NCI-H526 (cell line): ENCODE measurements around the gene ETV7.
"Not testable (repeated sequence)": the region's sequence is repeated elsewhere in the genome, so short reads cannot be mapped to it uniquely, and the experiment has no call there.

Source experiments
- DNase-seq, 2 experiments: peaks; one replicate each; lab custom pipeline; 2025; lab: John Stamatoyannopoulos, UW

ETV7 gene

DNA sequence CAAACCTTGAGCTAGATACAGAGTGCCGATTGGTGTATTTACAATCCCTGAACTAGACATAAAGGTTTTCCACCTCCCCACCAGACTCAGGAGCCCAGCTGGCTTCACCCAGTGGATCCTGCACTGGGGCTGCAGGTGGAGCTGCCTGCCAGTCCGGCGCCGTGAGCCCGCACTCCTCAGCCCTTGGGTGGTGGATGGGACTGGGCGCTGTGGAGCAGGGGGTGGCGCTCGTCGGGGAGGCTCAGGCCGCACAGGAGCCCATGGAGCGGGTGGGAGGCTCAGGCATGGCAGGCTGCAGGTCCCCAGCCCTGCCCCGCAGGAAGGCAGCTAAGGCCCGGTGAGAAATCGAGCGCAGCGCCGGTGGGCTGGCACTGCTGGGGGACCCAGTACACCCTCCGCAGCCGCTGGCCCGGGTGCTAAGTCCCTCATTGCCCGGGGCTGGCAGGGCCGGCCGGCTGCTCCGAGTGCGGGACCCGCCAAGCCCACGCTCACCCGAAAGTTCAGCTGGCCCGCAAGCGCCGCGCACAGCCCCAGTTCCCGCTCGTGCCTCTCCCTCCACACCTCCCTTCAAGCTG, 23.3 kb downstream of the ETV7 start:
- not testable (repeated sequence) for DNase-seq

DNA sequence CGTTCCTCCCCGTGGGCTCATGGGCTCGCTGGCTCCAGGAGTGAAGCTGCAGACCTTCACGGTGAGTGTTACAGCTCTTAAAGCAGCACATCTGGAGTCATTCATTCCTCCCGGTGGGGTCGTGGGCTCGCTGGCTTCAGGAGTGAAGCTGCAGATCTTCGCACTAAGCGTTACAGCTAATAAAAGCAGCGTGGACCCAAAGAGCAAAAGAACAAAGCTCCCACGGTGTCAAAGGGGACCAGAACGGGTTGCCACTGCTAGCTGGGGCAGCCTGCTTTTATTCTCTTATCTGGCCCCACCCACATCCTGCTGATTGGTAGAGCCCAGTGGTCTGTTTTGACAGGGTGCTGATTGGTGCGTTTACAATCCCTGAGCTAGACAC, 24.1 kb downstream of the ETV7 start:
- not testable (repeated sequence) for DNase-seq

DNA sequence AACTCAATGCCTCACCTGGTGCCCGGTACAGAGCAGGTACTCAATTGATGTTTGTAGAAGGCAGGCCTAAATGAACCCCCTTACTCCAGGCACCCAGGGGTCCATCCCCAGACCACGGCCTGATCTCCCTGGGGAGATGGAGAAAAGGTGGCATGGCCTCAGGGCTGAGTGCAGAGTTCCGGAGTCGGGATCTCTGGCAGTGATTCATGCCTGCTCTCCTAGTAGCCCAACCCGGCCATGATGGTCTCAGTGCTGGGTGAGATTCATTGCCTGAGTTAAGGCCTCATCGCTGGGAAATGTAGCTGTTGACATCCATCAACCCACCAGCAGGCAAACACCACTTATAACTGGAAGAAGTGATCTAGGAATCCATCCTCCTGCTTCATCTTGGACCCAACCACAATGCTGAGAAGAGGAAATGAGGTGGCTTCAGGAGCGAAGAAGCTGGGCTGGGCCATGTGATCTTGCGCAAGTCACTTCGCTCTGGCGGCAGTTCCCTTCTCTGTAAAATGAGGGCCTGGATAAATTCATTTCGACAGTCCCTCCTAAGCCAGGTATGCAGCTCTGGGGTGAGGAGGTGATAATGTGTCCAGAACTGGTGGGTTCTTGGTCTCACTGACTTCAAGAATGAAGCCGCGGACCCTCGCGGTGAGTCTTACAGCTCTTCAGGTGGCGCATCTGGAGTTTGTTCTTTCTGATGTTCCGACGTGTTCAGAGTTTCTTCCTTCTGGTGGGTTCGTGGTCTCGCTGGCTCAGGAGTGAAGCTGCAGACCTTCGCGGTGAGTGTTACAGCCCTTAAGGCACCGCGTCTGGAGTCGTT, 24.7 kb downstream of the ETV7 start:
- DNase-seq, result no peak

DNA sequence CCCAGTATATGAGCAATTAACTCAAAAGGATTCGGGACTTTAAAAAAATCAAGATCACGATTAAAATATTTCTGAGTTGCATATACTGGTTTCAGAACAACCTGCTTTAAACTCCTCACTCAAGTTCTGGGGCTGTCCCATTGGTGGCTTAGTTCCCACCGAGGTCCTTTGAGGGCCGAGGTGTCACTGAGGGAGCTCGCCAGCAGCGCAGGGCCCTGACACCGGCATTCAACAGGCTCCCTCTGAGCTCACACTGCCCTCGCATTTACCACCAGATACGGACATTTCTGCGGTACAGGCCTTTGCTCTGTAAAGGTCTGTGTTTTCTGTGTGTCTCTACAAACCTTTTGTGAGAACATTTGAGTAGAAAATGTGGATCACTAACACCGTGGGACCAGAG, 26.4 kb downstream of the ETV7 start:
- no peak for DNase-seq

DNA sequence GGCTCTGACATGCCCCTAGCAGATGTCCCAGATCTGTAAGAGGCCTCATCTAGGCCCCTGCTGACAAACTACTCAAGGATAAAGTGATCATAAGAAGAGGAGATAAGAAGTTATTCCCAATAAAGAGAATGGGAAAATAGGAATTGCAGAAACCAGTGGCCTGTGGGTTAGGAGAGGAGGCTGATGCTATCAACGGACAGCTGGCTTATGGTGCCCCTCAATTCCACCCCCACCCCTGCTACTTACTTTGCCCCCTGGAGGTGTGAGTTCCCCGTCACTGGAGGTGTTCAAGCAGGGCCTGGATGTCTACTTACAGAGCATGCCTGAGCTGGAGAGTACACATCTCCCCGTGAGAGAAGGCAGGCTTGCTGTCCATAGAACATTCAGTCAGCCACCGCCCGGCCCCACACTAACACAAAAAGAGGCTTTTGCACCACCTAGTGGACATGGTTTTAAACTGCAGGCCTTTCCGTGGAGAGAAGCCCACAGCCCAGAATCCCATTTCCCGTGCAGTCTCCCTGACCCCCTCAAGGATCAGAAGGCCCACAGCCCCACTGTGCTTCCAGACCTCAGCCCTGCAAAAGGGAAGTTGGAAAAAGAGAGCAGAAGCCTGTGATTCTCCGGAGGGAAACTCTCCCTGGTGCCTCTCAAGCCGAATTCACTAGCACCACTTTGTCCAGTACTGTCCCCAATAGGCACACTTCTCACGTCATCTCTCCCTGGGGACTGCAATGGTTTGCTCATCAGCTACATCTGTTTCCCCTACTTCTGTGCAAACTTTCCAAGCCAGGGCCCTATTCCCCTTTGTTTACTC, 27.0 kb downstream of the ETV7 start:
- DNase-seq, result peak; percentile 78 to 95

DNA sequence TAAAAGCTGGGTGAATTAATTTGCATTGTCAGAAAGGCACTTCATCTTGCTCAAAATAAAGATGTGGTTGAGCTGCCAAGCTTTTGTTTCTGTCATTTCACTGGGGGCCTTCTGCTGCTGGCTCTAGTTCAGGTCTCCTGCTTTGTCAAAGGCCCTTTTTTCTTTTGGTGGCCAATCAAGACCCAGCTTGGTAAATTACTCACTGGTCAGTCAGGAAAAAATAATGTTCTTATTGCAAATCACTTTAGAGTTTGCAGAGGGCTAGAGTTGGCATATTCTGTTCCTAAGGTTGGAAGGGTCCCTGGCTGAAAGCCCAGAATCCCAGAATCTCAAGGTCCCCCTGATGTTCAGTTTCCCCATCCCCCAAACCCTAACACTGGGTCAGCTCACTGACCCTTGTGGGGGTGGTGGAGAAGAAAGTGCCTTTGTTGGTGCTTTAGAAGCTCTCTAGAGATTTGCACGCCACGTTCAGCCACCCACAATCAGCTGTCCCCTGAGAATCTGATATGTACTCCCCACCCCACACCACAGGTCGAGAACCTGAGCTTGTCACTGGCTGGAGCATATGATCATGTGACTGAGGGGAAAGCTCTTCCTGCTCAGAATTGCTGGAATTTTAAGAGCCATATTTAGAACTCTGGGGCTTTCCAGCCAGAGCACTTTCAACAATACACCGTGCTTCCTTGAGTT, 29.1 kb downstream of the ETV7 start:
- peak in 1 of 2 experiments; percentile 47 for DNase-seq

DNA sequence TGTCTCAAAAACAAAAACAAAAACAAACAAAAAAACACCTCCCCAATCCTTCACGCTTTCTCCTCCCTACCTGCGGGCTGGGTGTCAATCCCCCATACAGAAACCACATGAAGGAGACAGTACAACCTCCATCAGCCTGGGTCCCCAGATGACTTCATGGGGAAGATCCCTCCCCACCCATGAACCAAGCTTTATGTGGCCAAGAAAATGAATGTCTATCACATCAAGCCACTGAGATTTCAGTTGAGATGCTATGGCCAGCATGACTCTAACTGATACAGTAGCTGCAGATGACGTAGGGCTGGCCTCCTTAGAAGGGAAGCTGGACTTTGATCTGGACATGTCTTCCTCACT, 29.6 kb downstream of the ETV7 start:
- DNase-seq, result peak in 1 of 2 experiments; percentile 40

DNA sequence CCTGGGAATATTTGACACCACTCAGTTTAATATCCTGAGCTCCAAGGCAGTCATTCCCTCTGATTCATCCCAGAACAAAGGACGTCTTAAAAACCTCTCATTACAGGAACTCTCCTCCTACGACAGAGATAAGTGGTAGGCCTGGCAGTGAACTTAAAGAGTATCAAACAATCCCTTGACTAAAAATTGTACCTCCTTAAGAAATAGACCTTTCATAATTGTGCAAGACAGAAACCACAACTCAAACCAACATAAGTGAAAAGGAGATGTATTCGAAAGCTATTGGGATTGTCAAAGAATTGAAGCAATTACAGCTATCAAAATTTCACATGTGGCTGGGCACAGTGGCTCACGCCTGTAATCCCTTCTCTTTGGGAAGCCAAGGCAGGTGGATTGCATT, 31.6 kb downstream of the ETV7 start:
- DNase-seq, result no peak

DNA sequence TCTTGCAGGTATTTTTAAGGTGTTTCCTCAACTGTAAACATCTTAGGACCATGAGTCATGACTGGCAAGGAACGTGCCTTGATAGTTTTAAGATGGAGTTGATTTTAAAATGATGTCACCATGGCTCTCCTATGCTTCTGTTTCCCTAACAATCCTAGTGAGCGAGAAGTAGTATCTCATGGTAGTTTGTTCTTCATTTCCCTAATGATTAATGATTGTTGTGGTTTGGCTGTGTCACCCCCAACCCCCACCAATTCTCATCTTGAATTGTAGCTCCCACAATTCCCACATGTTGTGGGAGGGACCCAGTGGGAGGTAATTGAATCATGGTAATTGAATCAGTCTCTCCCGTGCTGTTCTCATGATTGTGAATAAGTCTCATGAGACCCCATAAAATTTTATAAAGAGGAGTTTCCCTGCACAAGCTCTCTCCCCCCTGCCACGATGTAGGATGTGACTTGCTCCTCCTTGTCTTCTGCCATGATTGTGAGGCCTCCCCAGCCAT, 34.0 kb downstream of the ETV7 start:
- DNase-seq, result no peak

DNA sequence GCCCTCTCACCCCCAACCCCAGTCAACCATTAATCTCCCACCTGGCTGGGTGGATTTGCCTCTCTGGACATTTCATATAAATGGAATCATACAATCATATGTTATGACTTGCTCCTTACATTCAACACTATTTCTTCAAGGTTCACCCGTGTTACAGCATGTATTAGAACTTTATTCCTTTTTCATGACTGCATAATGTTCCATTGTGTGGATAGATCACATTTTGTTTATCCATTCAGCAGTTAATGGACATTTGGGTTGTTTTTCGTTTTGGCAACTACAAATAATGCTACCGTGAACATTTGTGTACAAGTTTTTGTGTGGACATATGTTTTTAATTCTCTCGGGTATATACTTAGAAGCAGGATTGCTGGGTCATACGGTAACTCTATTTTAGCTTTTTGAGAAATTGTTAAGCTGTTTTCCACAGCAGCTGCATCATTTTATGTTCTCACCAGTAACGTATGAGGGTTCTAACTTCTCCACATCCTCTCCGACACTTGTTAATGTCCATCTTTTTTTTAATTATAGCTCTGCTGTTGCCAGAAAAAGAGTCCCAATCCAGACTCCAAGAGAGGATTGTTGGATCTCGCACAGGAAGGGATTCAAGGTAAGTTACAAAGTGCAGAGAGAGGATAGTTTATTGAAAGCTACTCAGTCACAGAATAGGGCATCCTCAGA, 34.9 kb downstream of the ETV7 start:
- no peak for DNase-seq

DNA sequence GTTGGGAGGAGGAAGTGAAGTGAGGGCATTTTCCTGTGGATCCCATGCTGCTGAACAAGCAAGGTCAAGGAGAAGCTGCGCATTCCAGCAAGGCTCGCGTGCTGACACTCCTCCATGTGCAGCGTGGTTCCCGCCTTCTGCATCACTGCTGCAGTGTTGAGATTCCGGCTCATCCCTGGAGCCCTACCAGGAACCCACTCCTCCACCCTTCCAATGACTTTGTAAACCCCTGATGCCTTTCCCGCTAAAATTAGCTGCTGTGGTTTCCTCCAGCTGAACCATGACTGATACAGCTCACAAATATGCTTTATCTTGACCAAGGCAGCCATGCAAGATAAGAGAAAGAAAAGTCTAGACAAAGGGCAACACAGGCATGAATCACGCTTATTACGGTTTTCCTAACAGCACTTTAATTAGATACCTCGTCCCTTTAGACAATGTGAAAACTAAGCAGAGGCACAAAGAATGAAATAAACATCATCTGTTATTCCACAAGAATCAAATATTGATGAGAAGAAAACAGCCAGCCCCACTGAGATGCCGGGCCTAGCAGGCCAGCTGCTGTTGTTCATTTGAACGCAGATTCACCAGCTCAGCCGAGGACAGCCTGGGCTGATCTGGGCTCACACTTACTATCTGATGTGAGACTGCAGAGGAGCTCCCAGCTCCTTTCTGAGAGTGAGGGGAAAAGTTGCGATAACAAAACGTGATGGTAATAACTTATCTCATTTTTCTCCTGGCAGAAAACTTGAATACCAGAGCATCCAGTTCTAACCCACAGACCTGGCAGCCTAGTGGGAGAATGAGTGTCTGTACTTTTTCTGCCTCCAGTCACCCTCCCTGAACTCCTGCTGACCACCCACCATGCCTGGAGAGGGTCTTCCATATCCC, 36.5 kb downstream of the ETV7 start:
- DNase-seq, result no peak

DNA sequence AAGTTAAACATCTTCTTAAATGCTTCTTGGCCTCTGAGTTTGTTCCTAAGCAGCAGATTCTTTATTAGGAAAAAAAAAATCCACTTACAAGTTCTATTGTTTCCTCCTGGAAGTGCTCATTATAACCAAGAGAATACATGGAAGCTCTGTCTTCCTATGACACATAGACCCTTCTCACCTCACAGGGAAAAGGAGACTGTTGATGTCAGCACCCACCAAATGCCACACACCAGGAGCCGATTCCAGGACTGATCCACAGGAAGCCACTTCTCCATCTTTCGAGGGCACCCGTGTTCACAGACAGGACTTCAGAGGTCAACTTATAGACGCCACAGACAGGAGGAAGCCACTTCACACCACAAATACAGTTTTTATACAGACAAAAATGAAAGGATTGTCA, 37.4 kb downstream of the ETV7 start:
- no peak for DNase-seq

DNA sequence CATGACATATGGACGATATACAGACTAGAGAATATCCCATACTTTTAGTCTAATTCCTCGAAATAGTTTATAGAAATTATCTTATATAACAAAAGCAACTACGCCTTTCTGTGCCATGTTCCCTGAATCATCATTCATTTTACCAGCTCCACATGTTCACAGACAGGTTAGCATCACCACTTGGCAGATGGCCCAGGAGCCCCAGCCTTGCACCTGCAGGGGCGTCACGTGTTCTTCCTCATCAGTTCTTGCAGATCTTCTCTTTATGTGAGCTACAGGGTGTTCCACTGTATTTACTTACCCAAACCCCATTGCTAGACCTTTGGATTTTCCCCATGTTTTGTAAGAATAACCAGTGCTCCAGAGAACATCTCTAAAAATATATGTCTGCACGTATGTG, 38.2 kb downstream of the ETV7 start:
- DNase-seq, result peak; percentile 79 to 81

DNA sequence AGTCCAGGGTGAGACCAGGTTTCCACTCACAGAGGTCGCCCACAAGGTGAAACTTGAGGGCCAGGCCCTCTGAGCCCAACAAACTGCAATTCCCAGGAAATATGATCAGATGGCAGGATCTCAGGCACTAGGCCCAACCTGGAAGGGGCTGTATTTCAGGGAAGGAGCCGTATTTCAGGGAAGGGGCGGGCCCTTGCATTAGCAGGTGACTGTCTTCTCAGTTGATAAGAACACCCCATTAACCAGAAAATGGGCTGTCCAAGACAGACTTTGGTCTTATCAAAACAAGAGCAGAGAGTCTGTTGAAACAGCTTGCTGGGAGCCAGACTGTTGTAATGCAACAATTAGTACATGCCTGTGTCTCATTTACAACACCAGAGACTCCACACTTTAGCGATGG, 39.8 kb downstream of the ETV7 start:
- DNase-seq, result no peak

DNA sequence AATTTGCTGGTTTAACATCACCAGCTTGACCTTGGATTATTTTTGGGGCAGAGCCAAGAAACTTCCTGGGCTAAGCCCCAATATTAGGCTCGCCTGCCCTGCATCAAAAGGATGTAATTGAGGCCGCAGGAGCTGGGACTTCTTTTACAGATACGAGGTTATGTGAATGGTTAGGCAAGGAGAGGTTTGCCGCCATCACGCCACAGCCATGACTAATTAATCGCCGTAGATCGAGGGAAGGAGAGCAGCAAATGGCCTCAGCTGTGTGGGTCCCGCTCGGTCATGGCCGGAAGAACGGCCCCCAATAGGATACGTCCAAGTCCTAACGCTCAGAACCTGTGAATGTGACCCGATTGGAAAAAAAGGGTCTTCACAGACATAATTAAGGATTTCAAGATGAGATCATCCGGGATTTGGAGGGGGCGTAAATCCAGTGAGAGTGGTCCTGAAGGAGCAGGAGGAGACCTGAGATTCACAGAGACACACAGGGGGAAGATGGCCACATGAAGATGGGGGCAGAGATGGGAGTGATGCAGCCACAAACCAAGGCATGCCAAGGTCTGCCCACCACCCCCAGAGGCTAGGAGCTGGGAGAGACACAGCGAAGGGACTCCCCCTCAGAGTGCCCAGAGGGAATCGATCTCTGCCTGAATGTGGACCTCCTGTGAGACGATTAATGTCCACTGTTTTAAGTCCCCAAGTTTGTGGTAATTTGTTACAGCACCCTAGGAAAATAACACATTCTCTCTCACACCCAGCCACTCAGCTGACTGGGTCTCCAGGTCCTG, 40.8 kb downstream of the ETV7 start:
- DNase-seq, result no peak

DNA sequence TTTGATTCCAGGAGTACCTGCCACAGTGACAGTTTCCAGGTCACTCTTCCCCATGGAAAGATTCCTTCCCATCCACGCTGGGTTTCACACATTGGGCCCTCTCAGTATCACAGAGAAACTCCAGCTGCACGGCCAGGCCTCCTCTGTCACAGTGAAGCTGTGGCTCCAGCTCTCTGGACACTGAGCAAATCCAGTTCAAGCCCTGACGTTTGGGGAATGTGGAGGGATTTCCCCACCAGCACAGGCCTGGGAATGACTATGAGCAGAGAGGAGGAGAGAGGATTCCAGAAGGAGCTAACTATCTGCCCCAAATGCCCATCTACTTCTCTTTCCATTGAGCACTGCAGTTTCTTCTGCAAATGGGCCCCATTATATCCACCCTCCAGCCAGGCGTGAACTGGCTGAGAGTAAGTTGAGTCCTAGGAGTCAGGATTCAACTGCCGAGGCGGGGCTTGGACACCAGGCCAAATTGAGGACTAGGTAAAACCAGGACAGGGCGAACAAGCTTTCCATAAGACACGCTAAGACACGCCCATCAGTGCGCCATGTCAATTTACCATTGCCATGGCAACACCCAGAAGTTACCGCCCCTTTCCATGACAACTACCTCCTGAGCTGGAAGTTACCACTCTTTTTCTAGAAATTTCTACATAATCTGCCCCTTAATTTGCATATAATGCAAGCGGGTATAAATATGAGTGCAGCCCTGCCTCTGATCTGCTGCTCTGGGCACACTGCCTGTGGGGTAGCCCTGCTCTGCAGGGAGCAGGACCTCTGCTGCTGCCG, 41.6 kb downstream of the ETV7 start:
- DNase-seq, result peak in 1 of 2 experiments; percentile 52

DNA sequence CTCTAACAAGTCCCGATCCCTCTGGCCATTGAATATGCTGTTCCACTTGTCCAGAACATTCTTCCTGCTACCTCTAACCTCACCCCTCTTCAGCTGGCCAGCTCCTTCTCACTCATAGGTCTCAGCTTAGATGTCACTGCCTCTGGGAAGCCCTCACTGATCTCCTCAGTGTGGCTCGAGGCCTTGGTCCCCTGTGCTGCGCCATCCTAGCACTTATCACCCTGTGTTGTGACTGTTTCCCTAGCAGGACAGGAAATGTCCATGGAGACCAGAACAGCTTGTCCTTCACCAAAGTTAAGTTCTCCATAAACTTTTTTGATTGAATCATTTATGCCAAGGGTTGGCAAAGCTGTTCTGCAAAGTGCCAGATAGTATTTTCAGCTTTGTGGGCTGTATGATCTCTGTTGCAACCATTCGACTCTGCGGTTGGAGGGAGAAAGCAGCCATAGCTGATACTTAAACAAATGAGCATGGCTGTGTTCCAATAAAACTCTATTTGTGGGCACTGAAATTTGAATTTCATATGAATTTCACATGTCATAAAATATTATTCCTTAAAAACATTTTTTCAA, 44.3 kb downstream of the ETV7 start:
- peak; percentile 58 to 79 for DNase-seq

DNA sequence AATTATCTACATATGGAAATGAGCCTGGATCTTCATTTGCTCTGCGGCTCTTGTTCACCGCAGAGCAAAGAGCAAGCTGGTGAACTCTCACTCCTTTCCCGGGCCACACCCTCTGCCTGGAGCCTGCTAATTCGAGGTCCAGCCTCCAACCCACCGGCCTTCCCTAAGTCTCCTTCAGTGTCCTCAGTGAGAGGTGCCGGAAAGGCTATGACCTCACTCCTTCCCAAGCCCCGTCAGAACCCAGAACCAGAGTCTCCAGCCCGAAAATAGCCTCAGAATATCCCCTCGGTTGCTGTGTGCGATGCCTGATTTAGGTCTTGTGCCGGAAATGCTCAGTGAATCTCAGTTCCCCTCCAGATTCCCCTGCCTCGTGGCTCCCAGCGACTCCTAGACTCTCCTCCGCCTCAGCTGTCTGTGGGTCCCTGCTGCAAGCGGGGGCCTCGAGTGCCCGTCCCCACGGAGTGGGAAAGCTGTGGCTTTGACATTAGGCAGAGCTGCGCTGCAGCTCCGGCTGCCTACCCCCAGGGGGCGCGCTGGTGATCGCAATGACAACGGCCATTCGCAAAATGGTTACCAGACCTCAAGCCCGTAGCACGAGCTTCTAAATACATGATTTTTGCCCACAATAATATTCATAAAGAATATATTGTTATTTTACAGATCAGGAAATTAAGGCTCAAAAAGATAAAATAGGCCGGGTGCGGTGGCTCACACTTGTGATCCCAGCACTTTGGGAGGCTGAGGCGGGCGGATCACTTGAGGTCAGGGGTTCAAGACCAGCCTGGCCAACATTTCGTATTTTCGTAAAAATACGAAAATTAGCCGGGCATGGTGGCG, 46.6 kb downstream of the ETV7 start:
- DNase-seq, result peak; percentile 92 to 94
